GM10847 (cell line): ENCODE results near the gene NTHL1.
A peak's percentile ranks its signal among the peaks of the same experiment; 100 is the strongest.

Experiments used
- POLR2A ChIP-seq: IDR thresholded peaks from 2 replicates; pipeline ENCODE4 v1.6.1; 2011; ENCODE audit not compliant: insufficient read length; ENCODE audit errors: extremely low read depth

NTHL1 gene

GRCh38 chr16:2019921-2020831 is 27.5 kb downstream of the NTHL1 start:
- TF ChIP-seq POLR2A, result no peak

DNA sequence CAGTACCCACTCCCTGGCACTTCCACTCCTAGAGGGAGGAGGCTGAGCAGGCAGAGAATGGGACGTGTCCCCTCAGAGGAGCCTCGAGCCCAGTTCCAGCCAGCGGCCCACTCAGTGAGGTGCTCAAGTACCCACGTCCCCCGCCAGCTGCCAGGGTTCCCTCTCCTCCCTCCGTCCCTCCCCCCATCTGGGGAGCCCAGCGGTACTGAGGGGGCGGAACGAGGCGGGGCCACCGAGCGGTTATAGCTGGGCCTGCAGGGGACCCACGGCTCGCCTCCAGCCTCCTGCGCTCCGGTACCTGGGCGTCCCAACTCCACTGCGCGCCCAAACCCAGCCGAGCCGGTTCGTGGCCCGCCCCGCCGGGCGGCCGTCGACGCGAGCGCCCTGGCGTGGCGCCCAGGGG is 28.1 kb downstream of the NTHL1 start, which contains the start of gene NPW:
NPW (plus strand) TSS at position 268 of the 403 bp plus-strand sequence.
- no peak for TF ChIP-seq POLR2A

GRCh38 chr16:2016407-2016922 is 31.2 kb downstream of the NTHL1 start:
- TF ChIP-seq POLR2A, result no peak

GRCh38 chr16:2015947-2016208 is 31.8 kb downstream of the NTHL1 start:
- TF ChIP-seq POLR2A, result no peak

- no peak for TF ChIP-seq POLR2A
These were observed 32.3 kb downstream of the NTHL1 start for GRCh38 chr16:2015117-2015946.

GRCh38 chr16:2013527-2013926 is 34.1 kb downstream of the NTHL1 start:
- TF ChIP-seq POLR2A, result no peak

DNA sequence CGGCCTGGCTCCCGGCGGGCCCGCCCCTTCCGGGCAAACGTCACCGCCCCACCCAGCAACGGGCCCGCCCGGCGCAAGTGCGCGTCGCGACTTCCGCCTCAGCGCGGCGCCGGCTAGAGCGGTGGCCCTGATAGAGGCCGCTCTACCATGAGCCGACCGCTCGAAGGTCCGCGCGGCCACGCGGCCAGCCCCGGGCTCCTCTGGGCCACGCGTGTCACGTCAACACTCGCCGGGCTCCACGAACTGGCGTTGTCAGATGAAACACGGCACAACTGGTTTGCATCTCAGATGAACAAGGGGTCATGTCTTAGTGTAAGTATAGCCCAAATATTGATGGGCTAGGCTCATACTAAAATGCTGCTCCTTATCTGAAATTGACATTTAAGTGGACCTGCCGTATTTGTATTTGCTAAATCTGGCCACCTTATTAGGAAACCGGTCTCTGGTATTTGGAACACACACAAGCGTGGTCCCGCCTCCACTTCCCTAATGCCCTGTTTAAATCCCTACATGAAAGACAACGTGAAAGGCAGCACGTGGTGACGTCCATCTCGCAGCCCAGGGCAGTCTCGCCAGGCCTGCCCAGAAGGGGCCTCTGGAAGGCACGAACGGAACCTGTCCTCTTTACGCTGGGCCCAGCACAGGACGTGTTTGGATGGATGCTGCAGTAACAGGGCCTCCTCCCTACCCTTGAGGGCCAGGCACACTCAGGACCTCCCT is 37.7 kb downstream of the NTHL1 start, which contains the start of gene ZNF598:
ZNF598 (minus strand) TSS at position 31 of the 720 bp plus-strand sequence.
- peak; percentile 91 for TF ChIP-seq POLR2A

DNA sequence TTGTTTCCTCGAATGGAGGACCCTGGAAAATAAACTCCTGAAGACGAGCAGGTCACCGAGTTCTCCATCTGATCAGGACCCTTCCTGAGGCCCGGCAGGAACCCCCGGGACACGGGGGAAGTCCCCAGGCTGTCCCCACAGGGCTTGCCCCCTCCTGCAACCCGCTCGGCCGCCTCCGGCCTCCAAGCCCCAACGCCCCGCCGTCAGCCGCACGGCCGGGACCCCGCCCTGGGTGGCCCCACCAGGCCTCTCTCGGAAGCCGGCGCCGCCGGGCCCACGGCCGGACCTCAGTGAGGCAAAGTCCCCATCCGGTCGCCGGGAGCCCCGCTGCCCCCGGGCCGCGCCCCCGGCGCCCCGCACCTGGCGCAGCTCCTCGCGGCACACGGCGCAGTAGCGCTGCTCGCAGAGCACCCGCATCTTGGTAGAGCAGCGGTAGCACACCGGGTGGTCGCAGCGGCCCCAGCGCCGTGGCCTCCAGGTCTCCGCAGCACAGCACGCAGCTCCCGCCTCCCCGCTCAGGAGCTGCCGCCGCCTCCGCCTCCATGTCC is 38.4 kb downstream of the NTHL1 start:
- no peak for TF ChIP-seq POLR2A

- no peak for TF ChIP-seq POLR2A
These were observed 38.9 kb downstream of the NTHL1 start for GRCh38 chr16:2008631-2009163.

- no peak for TF ChIP-seq POLR2A
These were observed 39.6 kb downstream of the NTHL1 start for GRCh38 chr16:2008009-2008526.

DNA sequence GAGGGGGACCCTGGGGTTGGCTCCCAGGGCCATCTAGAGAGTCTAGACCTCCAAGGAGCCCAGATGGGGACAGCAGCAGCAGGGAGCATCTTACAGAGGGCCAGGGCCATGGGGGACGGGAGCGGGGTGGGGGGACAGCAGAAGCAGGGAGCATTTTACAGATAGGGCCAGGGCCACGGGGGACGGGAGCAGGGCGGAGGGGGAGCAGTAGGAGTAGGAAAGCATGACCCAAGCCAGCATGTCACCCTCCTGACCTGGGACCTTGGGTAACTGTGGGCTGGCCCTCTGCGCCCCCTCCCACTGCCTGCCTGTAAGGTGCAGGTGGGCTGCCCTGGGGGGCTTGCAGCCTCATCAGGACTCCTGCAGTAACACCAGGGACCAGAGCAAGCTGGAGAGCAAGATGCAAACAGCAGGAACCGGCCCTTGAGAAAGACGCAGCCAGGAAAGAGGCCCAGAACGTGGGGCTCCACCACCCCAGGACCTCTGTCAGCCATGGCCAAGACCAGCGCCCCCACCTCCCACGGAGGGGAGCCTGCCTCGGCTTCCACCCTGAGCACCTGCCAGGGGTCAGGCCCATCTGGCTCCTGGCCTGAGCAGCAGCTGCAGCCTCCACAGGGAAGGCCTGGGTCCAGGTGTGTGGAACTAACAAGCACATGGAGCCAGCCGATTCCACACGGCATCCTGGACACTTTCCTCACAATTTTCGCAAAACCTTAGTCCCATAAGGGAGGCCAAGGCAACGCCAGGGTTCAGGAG is 40.4 kb downstream of the NTHL1 start:
- TF ChIP-seq POLR2A, result no peak

- TF ChIP-seq POLR2A, result no peak
These were observed 41.3 kb downstream of the NTHL1 start for GRCh38 chr16:2006317-2006716.

GRCh38 chr16:2005646-2006045 is 42.0 kb downstream of the NTHL1 start:
- TF ChIP-seq POLR2A, result no peak
